Midbrain (tissue), 1 donor: Measurements from ENCODE around the gene COQ8B.
"Not testable (repeated sequence)": the region's sequence is repeated elsewhere in the genome, so short reads cannot be mapped to it uniquely, and the experiment has no call there.

Experiments used
- DNase-seq: peaks from one replicate; lab custom pipeline; 2025; lab: John Stamatoyannopoulos, UW

The COQ8B gene

DNA sequence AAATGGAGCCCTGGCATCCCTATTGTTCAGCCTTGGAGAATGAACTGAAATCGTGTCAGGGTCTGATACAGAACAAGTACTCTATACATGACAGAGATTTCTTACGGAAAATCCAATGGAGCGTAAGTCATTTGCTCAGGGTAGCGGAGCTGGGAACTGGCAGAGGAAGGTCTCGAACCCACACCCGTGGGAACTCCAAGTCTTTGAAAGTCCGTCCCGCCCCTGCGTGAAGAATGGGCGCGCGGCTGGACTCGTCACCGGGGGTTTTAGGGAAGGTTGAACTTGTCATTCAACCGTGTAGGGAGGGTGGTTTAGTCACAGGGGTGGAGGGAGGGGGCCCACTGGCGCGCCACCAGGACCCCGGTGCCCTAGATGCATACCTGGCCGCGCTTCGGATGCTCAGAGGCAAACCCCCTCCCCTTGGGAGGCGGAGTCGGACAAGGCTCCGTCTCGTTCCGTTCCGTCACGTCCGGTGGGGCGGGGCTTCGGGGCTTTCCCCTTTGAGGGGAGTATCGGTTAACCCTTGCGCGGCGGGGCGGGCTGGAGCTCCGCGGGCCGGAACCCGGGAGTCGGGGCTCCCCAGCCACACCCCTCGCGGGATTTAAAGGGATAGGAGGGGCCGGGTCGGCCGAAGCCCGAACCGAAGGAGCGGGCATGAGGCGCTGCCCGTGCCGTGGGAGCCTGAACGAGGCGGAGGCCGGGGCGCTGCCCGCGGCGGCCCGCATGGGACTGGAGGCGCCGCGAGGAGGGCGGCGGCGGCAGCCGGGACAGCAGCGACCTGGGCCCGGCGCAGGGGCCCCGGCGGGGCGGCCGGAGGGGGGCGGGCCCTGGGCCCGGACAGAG is at the start of gene COQ8B, which contains the start of gene ITPKC:
TSS of gene COQ8B (minus strand) at position 405 of the 843 bp plus-strand sequence. CDS start 2,254 bp downstream, outside the sequence.
TSS of gene ITPKC (plus strand) at position 631 of the 843 bp plus-strand sequence. CDS start at position 655, 24 bp downstream.
- peak; percentile 99 for DNase-seq

DNA sequence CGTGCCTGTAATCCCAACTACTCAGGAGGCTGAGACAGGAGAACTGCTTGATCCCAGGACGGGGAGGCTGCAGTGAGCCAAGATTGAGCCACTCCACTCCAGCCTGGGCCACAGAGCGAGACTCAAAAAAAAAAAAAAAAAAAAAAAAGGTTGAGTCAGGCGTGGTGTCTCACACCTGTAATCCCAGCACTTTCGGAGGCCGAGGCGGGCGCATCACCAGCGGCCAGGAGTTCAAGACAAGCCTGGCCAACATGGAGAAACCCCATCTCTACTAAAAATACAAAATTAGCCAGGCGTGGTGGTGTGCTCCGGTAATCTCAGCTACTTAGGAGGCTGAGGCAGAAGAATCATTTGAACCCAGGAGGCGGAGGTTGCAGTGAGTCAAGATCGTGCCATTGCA is 49.7 kb upstream of the COQ8B start:
- DNase-seq = not testable (repeated sequence)

DNA sequence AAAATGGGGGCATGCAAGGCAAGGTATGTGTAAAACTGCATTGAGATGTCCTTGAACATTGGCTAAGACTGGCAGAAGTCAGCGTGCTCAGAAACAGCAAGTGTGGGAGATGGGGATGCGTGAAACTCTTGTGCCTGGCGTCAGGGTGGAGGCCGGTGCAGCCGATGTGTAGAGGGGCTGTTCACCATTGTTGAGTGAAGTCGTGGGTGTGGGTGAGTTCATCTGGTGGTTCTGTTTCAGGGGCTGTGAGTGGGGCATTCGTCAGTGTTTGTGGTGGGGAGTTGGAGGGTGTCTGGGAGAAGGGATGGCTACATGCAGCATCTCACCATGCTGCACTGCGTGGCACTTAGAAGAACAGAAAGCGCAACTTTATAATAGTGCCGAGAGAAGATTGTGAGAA is 47.3 kb upstream of the COQ8B start:
- DNase-seq = no peak

DNA sequence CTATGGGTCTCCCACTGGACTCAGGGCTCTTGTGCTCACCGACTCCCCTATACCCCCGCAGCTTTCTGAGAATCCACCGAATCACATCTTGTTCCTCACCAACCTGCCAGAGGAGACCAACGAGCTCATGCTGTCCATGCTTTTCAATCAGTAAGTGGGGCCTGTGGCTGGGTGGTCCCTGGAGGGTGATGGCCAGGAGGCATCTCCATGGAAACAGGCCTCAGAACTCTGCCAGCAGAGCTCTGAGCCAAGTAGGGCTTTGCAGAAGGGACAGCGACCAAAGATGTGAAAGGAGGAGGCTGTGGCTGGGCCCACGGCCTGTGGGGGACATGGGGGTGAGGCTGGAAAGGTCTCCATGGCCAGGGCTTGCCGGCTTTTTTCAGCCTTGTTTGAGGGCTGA is 46.8 kb upstream of the COQ8B start:
- no peak for DNase-seq

DNA sequence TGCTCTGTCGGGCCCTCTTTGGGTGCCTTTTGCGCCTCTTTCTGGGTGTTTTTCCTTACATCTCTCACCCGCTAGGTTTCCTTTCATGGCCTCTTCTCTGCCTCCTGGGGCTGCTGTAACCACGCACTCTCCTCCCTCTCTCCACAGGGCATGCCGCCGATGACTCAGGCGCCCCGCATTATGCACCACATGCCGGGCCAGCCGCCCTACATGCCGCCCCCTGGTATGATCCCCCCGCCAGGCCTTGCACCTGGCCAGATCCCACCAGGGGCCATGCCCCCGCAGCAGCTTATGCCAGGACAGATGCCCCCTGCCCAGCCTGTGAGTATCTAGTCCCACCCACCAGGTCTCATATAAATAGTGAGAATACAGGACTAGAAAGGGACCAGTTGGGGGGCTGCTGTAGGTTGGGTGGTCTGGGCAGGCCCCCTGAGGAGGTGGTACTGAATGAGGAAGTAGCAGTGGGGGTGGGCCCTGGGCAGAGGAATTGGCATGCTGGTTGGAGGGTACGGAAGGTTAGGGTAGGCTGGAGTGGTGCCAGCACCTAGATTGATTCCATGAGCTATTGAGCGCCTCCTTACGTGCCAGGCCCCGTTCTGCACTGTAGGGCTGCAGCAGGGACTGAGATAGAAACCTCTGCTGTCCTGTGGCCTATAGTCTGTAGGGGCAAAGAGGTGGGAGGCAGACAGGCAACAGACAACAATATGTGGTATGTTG is 46.2 kb upstream of the COQ8B start:
- DNase-seq = no peak

DNA sequence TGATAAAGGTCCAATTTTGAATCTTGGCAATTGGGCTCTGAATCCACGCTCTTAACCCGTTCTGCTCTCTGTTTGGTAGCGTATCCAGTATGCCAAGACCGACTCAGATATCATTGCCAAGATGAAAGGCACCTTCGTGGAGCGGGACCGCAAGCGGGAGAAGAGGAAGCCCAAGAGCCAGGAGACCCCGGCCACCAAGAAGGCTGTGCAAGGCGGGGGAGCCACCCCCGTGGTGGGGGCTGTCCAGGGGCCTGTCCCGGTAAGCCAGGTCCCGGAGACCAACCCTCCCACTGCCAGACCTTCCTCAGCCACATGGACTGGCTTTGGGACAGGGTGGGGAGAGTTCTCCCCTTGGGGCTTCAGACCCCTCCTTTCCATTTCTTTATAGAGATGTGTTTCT is 42.7 kb upstream of the COQ8B start:
- DNase-seq = no peak

DNA sequence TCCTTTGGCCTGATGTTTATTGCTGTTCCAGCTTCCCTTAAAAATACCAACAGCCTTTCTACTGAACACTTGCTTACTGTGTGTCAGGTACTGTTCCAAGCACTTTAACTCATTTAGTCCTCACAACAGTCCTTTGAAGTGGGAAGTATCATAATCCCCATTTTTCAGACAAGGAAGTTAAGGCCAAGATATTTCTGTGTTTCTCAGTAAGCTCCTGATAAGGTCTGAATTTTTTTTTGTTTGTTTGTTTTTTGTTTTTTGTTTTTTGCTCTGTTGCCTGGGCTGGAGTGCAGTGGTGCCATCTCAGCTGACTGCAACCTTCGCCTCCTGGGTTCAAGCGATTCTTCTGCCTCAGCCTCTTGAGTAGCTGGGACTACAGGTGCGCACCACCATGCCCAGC is 41.8 kb upstream of the COQ8B start:
- DNase-seq = no peak

DNA sequence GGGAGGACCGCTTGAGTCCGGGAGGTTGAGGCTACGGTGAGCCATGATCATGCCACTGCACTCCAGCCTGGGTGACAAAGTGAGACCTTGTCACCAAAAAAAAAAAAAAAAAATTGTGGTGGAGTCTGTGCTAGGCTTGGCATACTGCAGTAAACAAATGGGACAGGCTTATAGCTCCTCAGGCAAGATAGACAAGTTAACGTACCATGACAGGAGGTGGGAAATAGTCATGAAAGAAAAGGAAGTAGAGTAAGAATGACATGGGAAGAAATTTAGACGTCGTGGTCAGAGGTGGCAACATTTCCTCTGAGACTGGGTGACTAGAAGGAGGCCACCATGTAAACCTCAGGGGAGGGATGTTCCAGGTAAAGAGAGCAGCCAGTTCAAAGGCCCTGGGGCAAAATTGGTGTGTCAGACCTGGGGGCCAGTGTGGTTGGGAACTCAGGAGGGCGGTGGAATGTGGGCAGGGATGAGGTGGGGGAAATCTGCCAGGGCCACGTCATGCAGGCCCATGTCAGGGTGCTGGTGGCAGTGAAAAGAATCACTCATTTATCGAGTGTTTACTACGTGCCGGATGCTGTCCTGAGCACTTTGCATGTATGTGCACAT is 39.9 kb upstream of the COQ8B start:
- DNase-seq = no peak

DNA sequence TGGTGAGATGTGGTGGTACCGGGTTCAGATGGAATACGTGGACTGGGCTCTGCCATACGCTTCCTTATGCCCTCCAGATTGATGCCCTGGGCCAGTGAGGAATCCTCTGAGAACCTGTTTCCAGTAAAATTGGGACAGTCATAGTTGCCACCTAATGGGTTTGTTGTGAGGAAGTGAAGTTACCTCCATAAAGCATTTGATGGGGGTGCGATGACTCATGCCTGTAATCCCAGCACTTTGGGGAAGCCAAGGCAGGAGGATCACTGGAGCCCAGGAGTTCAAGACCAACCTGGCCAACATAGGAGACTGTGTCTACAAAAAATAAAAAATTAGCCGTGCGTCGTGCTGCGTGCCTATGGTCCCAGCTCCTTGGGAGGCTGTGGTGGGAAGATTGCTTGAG is 39.1 kb upstream of the COQ8B start:
- no peak for DNase-seq

DNA sequence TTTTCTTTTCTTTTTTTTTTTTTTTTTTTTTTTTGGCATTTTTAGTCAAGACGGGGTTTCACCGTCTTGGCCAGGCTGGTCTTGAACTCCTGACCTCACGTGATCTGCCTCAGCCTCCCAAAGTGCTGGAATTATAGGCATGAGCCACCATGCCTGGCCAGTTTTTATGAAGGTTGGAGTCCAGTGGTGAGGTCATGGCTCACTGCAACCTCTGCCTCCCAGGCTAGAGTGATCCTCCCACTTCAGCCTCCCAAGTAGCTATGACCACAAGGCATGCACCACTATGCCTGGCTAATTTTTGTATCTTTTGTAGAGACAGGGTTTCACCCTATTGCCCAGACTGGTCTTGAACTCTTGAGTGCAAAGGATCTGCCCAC is 38.5 kb upstream of the COQ8B start:
- no peak for DNase-seq

DNA sequence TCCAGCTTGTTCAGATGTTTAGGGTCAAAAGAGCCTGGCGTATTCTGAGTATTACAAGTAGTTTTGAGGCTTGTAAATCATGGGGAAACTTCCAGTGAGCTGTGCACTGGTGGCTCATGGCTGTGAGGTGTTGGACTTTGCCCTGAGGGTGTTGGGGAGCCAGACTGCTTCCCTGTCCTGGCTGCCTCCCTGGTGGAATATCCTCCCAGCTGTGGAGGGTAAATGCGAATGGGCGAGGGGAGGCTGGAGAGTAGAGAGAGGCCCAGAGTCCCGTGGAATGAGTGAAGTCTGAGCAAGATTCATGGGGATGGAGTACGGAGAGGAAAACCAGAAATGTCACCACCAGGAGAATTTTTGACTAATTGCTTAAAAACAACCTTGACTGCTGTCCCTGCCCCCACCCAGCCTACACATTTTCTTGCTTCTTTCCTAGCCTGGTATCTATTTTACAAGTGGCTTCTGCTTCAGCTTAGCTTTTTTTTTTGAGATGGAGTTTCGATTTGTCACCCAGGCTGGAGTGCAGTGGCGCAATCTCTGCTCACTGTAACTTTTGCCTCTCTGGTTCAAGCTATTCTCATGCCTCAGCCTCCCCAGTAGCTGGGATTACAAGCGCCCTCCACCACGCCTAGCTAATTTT is 38.0 kb upstream of the COQ8B start:
- no peak for DNase-seq

DNA sequence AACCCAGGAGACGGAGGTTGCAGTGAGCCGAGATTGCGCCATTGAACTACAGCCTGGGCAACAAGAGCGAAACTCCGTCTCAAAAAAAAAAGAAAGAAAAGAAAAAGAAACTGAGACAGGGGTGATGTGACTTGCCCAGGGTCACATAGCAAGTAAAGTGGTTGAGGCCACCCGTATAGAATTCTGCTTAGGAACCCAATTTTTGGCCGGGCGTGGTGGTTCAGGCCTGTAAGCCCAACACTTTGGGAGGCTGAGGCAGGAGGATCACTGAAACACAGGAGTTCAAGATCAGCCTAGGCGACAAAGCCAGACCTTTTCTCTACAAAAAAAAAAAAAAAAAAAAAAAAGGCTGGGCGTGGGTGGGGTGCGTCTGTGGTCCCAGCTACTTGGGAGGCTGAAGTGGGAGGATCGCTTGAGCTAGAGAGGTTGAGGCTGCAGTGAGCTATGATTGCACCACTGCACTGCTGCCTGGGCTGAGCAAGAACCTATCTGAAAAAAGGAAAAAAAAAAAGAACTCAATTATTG is 35.6 kb upstream of the COQ8B start:
- DNase-seq = no peak

DNA sequence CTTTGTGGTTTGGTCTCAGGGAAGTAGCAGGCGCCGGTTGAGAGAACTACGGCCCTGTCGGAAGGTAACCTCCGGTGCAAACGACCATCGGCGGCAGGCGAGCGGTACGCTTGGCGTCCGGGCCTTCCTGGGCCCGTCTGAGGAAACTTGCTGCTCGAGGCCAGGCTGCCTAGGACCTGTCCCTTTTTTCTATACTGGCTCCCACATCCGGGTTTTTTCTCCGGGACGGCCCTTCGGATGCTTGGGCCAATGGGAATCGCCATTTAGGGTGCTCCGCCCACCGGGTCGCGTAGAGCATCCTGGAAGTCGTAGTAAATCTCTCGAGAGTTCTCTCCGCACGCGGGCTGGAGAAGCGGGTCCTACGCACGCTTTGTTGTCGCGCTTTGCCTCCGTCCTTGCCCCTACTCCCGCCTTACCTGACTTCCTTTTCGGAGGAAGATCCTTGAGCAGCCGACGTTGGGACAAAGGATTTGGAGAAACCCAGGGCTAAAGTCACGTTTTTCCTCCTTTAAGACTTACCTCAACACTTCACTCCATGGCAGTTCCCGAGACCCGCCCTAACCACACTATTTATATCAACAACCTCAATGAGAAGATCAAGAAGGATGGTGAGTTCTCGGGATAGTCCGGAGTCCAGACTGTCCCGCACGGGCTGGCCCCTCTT is 34.3 kb upstream of the COQ8B start, which contains the start of gene SNRPA:
TSS of gene SNRPA (plus strand) at position 330 of the 664 bp plus-strand sequence. CDS start at position 536, 206 bp downstream.
- peak; percentile 99 for DNase-seq

DNA sequence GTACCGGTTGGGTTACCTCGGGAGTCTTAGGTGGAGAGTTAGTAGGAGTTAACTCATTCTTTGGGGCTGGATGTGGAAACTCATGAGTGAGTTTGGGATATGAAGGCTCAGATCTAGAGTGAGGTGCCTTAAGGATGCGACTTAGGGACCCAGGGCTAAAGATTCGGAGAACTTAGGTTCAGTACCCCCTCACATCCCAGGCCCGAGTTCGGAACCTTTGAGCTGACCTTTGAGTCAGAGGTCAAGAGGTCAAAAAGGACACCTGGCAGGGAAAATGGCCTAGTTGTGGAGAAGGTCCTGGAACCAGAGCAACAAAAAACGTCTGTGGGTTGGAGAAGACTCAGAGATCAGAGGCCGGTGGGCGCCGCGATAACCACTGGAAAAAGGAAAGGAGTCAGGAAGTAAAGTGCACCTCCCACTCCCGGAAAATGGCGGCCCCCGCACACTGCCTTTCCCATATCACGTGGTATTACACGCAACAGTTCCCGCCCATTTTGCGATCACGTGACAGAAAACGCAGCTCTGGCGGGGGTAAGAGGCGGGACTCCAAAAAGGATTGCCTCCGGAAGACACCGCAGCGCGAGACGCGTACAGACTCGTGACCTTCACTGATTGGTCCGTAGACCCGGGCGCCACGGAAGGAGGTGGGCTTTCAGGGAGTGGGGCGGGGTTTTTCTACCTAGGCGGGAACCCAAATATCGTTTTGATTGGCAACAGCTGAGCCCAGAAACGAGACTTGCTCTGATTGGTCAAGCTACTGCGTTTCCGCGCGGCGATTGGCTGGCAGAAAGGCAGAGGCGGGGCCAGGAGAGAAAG is 33.6 kb upstream of the COQ8B start, which contains the start of gene ACTMAP:
TSS of gene ACTMAP (minus strand) at position 420 of the 816 bp plus-strand sequence. CDS start 674 bp downstream, outside the sequence.
- DNase-seq = peak; percentile 100

DNA sequence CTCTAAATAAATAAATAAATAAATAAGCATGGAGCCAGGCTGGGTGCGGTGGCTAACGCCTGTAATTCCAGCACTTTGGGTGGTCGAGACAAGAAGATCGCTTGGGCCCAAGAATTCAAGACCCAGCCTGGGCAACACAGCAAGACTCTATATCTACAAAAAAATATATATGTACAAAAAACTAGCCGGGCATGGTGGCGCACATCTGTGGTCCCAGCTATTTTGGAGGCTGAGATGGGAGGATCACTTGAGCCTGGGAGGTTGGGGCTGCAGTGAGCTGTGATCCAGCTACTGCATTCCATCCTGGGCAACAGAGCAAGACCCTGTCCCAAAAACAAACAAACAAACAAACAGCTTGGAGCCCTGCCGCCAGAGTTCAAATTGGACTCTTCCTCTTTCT is 30.9 kb upstream of the COQ8B start:
- DNase-seq = no peak

DNA sequence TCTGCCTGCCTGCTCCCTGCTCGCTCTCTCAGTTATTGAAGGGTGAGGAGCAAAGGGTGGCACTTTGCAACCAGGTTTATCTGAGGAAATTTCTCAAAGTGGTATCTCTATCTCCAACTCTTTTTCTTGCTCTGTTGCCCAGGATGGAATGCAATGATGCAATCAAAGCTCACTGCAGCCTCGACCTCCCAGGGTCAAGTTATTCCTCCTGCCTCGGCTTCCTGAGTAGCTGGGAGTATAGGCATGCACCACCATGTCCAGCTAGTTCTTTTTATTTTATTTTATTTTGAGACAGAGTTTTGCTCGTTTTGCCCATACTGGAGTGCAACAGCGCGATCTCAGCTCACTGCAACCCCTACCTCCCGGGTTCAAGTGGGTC is 28.7 kb upstream of the COQ8B start:
- DNase-seq = no peak

DNA sequence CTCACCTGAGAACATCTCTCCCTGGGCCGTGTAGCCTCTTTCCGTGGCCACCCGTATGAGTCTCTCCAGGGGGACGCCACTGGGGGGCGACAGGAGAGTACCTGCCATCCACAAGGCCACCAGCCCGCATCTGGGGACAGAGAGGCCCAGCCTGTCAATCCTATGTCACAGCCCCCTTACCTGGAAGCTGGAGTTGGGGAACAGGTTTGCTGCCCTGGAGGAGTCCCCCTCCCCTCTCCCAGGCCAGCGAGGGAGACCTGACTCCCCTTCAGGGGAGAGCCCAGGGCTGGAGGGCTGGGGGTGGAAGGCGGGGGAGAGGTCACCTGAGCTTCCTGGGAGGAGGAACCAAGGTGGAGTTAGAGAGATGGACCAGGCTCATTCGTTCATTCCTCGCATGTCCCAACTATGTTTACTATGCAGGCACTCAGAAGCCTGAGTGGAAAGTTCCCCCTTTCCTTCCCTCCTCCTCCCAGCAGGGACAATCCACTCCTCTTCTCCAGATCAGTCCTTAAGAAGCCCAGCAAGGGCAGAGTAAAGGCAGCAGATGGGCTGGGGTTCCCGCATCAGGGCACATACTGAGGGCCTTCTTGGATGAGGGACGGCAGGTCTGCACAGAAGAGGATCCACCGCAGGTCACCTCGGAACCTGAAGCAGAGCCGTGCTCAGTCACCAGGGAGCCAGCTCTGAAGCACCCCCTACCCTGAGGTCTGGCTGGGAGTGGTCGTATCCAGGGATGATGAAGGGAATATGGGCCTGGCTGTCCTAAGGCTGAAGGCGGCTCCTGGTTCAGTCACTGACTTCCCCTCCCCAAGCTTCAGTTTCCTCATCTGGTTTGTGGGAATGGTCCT is 28.1 kb upstream of the COQ8B start:
- no peak for DNase-seq

DNA sequence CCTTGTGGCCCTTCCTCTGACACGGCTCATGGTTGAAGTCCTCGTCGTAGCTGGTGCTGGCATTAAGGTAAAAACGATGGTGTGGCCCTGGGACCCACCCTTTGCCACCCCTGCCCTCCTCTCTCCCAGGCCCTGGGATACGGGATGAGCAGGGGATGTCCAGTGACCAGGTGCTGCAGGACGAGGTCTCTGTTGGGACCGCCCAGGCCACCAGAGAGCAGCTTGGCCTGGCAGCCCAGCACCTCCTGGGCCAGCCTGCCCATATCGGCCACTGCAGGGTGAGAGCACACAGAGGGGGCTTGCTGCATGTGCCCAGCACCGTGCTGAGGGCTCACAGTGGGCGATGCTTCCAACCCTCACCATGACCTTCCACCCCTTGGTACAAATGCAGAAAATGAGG is 27.2 kb upstream of the COQ8B start:
- DNase-seq = no peak

DNA sequence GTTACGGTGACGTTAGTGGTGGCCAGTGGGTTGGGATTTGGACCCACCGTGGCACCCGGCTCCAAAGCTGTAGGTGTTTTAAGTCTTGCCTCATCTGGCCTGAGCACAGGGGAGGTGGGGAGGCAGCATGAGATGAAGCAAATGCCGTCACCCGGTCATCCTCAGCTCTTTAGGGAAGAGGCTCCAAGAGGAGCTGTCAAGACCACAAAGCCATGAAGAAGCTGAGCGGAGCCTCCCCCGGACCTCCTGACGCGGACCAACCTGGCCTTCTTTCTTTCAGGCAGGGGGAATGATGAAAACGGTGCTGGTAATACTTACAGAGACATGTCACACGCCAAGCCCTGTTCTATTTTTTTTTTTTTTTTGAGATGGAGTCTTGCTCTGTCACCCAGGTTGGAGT is 26.2 kb upstream of the COQ8B start:
- no peak for DNase-seq
